Left lung (tissue), 10 donors: ENCODE results near the gene PPP2R2D. TPM values are rescaled to one million over a fixed set of nuclear protein-coding genes. Genes with fewer than 3 reads are reported as not detected.

Experiments used
- ATAC-seq: fragments of 200-7000 bp; cut with Tn5 transposase; one replicate; pipeline ENCODE4 v1.9.1; 2020; ENCODE audit warnings: moderate library complexity
- DNase-seq, 4 donors: peaks; one replicate each; pipeline ENCODE4 v3.0.0-alpha.2; 2013 to 2020
- H3K27ac ChIP-seq, 2 donors: fragments of 200-600 bp; sonication (generic) in 1 of 2; one replicate each; pipeline versions ENCODE4 v1.5.0 to v1.8.0; 2020 to 2021
- H3K27me3 ChIP-seq, 2 donors: fragments of 200-600 bp; sonication (generic) in 1 of 2; one replicate each; pipeline versions ENCODE4 v1.5.0 to v1.8.0; 2020 to 2021
- H3K36me3 ChIP-seq, 2 donors: fragments of 200-600 bp; sonication (generic) in 1 of 2; one replicate each; pipeline versions ENCODE4 v1.5.0 to v1.8.0; 2020 to 2021
- H3K4me1 ChIP-seq, 2 donors: fragments of 200-600 bp; one replicate each; pipeline ENCODE4 v1.8.0; 2021
- H3K4me3 ChIP-seq, 2 donors: fragments of 200-600 bp; sonication (generic) in 1 of 2; one replicate each; pipeline versions ENCODE4 v1.5.0 to v1.8.0; 2020 to 2021; ENCODE audit warnings: mild to moderate bottlenecking in 1 of 2
- H3K9me3 ChIP-seq, 2 donors: fragments of 200-600 bp; sonication (generic) in 1 of 2; one replicate each; pipeline versions ENCODE4 v1.5.0 to v1.8.0; 2020 to 2021
- intact Hi-C, 2 donors: fragments of 100-400 bp; cut with DNase I; formaldehyde crosslinking; loops; one replicate each; pipeline versions ENCODE4 v1.11.2 to v1.14.2; 2022
- polyA plus RNA-seq, 6 donors: library from polyadenylated mRNA; unstranded; fragments of 120-200 nt; gene quantifications; one replicate each; pipeline ENCODE4 v1.2.1, GENCODE V29; 2013; ENCODE audit not compliant: insufficient read length in 6 of 6
- total RNA-seq, 2 donors: library from RNA; stranded (reverse); fragmentation: NEBNext Ultra II Directional; extraction: Animal tissue kit (Norgen Biotek cat#: 25700); gene quantifications; one replicate each; pipeline ENCODE4 v1.2.1, GENCODE V29; 2021
- TF ChIP-seq, protein P1 (sequence below), 2 donors: fragments of 200-600 bp; sonication (generic) in 1 of 2; IDR thresholded peaks; one replicate each; pipeline versions ENCODE4 v1.5.0 to v1.8.0; 2021; ENCODE audit warnings: antibody characterized with exemption in 2 of 2
- donor health status: DM: no; HTN: yes; CAD: no.
- donor health status: DM: no; HTN: no; CAD: no.

PPP2R2D gene
- total and polyA plus RNA-seq, 8 donors, result 22.7 to 42.4 (median 35.8) TPM

GRCh38 chr10:131998050-131998844 lies 97.4 kb downstream of the PPP2R2D start:
- intact Hi-C loops, result no loop called here
- DNase-seq (no peak), ATAC-seq (peak; percentile 1)
- H3K36me3 ChIP-seq, result no peaks in the 10 kb centered on the region
- H3K27ac ChIP-seq, result peak overlapping the region; percentile 73 to 86
- peaks cover 14 to 19% of the 10 kb centered on the region in 2 donors for H3K4me1 ChIP-seq
- TF ChIP-seq, protein P1, sequence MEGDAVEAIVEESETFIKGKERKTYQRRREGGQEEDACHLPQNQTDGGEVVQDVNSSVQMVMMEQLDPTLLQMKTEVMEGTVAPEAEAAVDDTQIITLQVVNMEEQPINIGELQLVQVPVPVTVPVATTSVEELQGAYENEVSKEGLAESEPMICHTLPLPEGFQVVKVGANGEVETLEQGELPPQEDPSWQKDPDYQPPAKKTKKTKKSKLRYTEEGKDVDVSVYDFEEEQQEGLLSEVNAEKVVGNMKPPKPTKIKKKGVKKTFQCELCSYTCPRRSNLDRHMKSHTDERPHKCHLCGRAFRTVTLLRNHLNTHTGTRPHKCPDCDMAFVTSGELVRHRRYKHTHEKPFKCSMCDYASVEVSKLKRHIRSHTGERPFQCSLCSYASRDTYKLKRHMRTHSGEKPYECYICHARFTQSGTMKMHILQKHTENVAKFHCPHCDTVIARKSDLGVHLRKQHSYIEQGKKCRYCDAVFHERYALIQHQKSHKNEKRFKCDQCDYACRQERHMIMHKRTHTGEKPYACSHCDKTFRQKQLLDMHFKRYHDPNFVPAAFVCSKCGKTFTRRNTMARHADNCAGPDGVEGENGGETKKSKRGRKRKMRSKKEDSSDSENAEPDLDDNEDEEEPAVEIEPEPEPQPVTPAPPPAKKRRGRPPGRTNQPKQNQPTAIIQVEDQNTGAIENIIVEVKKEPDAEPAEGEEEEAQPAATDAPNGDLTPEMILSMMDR (IDR thresholded peaks at IDR 0.05), result no peak
- H3K4me3 ChIP-seq, result no peak overlapping the region
- no peaks in the 10 kb centered on the region for H3K27me3 ChIP-seq
- no peaks in the 10 kb centered on the region for H3K9me3 ChIP-seq

DNA sequence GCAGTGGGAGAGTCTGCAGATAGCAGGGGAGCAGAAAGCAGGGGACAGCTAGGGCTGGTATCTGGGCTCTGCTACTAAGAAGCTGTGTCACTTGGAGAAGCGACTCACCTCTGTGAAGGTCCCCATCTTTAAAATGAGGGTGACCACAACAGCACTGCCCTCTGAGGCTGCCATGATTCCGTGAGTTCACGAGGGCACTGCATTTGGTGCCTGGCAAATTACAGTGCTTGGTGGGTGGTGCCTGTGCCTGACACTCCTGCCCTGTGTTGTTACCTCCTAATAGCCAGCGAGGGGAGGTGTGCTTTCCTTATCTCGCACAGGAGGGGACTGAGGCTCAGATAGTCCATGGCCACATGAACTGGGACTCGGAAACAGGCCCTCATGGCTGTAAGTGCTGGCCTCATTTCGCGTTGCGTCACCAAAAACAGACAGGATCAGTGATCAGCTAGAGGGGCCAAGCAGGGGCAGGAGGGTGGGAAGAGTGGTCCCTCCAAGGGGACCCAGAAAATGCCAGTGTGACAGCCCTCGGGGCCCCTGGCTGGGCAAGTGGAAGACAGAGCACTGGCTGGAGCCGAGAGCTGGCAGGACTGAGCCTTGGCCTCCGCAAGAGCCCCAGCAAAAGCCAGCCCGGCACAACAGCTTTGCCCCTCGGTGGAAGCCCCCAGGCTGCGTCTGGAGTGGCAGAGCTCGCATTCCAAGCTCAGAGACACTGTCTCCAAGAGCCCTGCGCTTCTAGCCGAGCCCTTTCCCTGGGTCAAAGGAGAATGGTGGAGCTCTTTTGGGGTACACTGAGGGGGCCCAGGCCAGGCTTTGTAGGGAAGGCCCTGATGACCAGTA lies 98.3 kb downstream of the PPP2R2D start:
- intact Hi-C loops, result no loop called here
- peak overlapping the region; percentile 73 to 86 for H3K27ac ChIP-seq

GRCh38 chr10:132001238-132001972 lies 100.6 kb downstream of the PPP2R2D start:
- Histone ChIP-seq H3K4me1 (peaks cover 14 to 19% of the 10 kb centered on the region in 2 donors), H3K4me3 (no peak overlapping the region), H3K9me3 (no peaks in the 10 kb centered on the region), H3K27ac (no peak overlapping the region), H3K27me3 (no peaks in the 10 kb centered on the region), H3K36me3 (no peaks in the 10 kb centered on the region)
- peak in 1 of 4 donors; percentile 53 for DNase-seq
- TF ChIP-seq, protein P1 (IDR thresholded peaks at IDR 0.05), result no peak
- intact Hi-C loops, result no loop called here
- peak; percentile 43 for ATAC-seq

More for the DNA sequence above, 98.3 kb downstream of the PPP2R2D start:
- no peak for DNase-seq
- TF ChIP-seq, protein P1 (IDR thresholded peaks at IDR 0.05), result no peak
- H3K4me1 ChIP-seq, result peaks cover 14 to 19% of the 10 kb centered on the region in 2 donors
- H3K36me3 ChIP-seq, result no peaks in the 10 kb centered on the region
- no peaks in the 10 kb centered on the region for H3K27me3 ChIP-seq
- H3K4me3 ChIP-seq, result no peak overlapping the region
- no peaks in the 10 kb centered on the region for H3K9me3 ChIP-seq
- no peak for ATAC-seq

DNA sequence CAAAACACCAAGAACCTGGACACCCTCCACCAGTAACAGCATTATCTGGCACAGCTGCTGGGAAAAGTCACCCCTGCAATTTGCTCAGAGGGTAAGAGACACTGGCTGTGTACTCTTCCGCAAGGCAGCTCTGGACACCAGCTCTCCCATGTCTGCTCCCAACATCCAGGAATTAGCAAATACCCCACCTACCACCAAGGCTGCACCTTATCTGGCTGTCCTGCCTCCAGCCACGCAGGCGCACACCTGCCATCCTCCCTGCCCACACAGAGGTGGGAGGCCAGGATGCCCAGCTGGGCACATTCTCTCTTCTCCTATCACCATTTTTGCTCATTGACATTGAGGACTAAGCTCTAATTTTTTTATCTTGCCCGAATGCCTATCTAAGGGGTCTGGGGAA lies 101.2 kb downstream of the PPP2R2D start:
- Histone ChIP-seq H3K36me3 (no peaks in the 10 kb centered on the region), H3K4me3 (no peak overlapping the region), H3K9me3 (no peaks in the 10 kb centered on the region), H3K27ac (no peak overlapping the region), H3K27me3 (no peaks in the 10 kb centered on the region), H3K4me1 (peaks cover 10 to 14% of the 10 kb centered on the region in 2 donors)
- DNase-seq (peak in 1 of 4 donors; percentile 22), ATAC-seq (no peak)
- intact Hi-C loops, result no loop called here
- TF ChIP-seq, protein P1 (IDR thresholded peaks at IDR 0.05), result no peak
